NCI-H446 treated with DMSO at 0.1 percent for 48 hours (cell line): ENCODE results near the gene OSBPL6.
"Not testable (repeated sequence)": the region's sequence is repeated elsewhere in the genome, so short reads cannot be mapped to it uniquely, and the experiment has no call there.

Source experiments
- DNase-seq: peaks from one replicate; lab custom pipeline; 2025; lab: John Stamatoyannopoulos, UW

The OSBPL6 gene

GRCh38 chr2:178304333-178304732 is 110.0 kb downstream of the OSBPL6 start:
- no peak for DNase-seq

DNA sequence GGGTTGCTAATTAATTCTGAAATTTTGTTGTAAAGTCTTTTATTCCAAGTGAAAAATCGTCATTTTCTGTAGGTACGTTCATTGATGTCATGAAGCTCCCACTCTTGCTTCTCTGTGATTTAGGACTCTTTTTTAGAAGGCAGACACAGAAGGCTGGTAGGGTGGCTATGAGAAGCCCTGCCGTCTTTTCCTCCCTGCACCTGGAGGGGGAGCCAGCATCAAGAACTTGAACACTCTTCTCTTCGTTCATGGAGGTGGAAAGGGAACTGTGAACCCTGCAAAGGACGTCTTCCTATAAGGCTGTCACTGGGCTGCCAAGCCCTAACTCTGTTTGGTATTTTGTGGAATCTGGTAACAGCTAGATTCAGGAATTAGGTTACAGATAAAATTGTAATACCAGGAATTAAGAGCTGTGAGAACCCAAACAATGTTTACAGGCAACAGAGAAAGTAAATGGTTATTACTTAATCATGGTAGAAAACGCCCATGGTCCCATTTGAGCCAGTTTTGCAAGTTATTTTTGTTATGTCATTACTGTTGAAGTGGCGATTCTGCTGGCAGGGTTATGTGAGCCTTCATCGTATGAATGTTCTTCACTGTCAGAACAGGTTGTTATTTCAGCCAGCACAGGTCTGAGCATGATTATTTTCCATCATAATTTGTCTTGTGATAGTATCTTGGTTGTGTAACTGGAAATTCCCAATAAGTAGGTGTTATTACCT is 112.2 kb downstream of the OSBPL6 start:
- no peak for DNase-seq

DNA sequence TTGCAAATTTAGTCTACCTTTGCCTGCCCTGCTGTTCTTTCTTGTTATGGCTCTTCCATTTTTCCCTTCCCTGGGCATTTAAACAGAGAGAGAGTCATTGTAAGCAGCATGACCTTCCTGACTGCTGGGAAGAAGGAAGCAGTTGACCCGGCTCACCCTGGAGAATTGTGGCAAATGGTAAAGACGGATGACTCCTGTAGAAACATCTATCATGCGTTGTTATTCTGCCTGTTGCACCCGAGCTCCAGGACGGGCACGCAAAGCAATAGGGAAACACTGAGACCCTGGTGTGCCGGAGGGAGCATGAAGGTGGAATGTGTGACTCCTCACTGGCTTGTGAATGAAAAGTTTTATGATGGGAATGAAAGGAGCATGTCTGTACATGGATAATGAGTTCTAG is 113.3 kb downstream of the OSBPL6 start:
- DNase-seq, result no peak

DNA sequence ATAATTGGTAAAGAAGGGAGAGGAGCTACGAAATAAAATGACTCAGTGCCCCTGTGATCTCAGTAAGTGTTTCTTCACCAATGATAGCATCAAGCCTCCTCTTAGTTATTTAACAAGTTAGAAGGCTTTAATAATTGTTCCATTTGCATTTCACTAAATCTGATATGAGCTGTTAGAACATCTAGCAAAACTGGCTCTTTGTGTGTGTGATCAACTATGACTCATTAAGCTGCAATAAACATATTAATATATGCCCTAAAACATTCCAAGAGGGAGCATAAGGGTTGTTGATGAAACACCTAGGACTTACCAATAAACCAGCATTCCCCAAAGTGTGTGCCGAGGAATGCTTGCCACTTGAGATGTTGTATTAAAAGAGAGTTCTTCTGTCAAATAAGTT is 115.2 kb downstream of the OSBPL6 start:
- no peak for DNase-seq

GRCh38 chr2:178315078-178315477 is 120.8 kb downstream of the OSBPL6 start:
- no peak for DNase-seq

- DNase-seq, result no peak
Observed at GRCh38 chr2:178315488-178315948, 121.2 kb downstream of the OSBPL6 start.

- no peak for DNase-seq
Observed at GRCh38 chr2:178317811-178318210, 123.5 kb downstream of the OSBPL6 start.

DNA sequence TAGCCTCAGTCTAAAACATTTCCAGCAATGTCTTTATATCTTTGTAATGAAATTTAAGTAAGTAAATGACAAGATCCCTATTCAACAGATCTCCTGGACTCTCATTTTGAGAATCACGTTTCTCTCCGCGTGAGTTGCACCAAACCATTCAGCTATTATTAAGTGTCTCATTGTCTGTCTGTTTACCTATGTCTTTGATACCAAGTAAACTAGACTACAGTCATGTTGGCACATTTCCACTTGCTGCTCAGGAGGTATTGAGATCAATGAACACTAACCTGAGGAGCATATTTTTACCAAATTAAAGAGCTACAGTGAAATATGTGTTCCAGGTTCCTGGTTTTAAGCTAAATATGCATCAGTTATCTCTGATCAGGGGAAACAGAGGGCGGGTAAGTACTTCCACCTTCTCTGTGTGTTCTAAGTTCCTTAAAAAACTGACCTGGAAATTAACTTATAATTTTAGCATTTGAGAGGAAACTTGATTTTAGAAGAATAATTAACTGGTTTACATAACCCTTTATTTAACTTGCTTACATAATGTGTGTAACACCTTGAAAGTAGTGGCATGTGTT is 125.8 kb downstream of the OSBPL6 start:
- no peak for DNase-seq

DNA sequence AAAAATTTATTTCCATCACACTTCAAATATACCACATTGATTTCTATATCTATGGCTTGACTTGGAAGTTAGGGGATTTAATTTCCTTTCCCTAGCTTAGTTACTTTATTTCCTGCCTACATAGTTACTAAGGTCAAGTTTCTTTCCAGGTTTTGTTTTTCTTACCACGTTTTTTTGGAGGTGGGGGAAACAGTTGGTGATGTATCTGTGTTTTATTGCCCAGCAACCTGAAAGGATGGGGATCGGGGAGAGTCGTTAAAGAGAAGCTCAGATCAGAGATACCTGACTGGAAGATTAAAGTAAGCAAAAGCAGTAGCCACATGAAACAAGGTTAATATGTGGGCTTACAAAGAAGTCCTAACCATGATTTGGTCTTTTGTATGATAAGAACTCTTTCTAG is 127.8 kb downstream of the OSBPL6 start:
- no peak for DNase-seq

GRCh38 chr2:178323331-178323730 is 129.0 kb downstream of the OSBPL6 start:
- DNase-seq, result not testable (repeated sequence)

DNA sequence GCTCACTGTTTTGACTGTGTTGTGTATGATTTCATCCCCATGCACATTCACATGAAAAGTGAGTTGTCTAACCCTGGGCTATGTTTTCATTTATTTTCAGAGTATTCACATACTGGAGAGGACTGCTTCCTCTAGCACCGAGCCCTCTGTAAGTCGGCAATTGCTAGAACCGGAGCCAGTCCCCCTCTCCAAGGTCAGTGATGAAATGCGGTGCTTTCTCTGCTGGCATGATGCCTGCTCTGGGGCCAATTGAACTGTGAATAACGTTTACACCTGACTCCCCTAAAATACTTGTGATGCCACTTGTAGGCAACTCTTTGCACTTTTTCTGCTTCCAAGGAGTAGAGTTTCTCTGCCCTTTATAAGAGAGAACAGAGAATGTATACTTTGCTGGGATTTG is 129.8 kb downstream of the OSBPL6 start:
- DNase-seq, result no peak

- no peak for DNase-seq
Observed at GRCh38 chr2:178325268-178325667, 131.0 kb downstream of the OSBPL6 start.

GRCh38 chr2:178327516-178327915 is 133.2 kb downstream of the OSBPL6 start:
- no peak for DNase-seq

DNA sequence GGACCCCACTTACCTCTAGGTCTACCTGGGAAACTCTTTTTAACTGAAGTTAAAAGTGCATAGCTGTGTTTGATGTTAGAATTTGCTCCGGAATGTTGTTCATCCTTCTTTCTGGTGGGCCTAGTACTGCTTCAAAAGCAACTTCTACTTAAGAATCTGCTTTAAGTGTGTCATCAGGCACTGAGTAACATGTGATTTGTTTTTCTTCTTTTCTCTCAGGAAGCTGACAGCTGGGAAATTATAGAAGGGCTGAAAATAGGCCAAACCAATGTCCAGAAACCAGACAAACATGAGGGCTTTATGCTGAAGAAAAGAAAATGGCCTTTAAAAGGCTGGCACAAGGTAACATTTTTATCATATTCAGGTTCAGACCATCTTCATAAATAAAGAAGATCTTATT is 133.7 kb downstream of the OSBPL6 start:
- no peak for DNase-seq

- no peak for DNase-seq
Observed at GRCh38 chr2:178330175-178331017, 136.1 kb downstream of the OSBPL6 start.

GRCh38 chr2:178331474-178332432 is 137.4 kb downstream of the OSBPL6 start:
- no peak for DNase-seq

DNA sequence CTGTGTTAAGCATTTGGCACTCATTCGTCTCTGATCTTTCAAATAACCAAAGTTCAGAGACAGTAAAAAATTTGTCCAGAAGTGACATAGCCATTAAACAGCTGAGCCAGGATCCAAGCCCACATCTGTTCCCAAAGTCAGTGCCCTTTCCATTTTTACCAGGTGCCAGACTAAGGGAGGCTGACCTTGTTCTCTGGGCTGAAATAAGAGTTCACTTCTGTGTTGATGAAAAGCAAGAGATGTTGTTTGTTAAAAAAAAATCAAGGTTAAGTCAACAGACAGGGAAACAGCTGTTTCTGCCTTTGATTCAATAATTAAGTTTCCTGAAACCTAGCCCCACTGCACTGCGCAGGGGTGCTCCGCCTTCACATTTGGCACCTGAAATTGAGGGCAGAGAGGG is 139.5 kb downstream of the OSBPL6 start:
- DNase-seq, result no peak

DNA sequence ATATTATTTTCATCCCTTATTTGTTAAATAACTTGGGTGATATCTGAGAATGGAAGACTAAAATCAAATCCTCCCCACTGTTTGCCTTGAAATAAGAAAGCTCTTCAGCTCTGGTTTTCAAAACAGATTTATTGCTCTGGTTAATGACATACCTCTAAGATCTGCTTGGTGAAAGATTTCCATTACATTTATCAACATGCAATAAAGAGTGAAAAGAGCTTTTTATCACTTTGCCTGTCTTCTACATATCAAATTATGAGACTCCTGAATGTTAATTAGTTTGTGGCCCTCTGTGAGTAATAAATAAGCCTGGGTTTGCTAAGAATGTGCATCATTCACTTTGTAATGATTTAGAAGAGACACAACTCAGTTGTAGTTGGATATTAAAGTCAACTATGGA is 140.9 kb downstream of the OSBPL6 start:
- DNase-seq, result no peak

DNA sequence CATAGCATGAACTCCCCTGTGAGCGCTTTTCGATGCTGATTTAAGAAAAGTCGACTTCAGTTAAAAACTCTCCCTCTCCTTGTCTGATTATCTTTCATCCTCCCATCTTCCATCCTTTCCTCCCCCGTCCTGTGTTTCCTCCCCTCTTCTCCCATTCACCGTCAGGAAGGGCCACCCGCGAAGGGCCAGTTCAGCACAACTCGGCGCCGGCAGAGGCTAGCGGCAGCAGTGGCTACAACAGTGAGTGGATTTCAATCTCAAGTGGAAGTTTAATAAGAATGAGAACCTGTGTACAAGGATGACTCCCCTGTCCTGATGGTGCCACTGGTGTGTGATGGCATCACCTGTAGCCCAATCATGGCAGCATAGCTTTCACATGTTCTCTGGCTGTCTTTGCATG is 149.8 kb downstream of the OSBPL6 start:
- no peak for DNase-seq

GRCh38 chr2:178345951-178346350 is 151.6 kb downstream of the OSBPL6 start:
- DNase-seq, result no peak

GRCh38 chr2:178350051-178350450 is 155.7 kb downstream of the OSBPL6 start:
- DNase-seq, result no peak

- DNase-seq, result not testable (repeated sequence)
Observed at GRCh38 chr2:178357704-178358103, 163.4 kb downstream of the OSBPL6 start.
